LNCAP (cell line): Measurements from ENCODE around the gene KAT2A.

Experiments
- TF ChIP-seq, protein P1 (sequence below): fragments of 450-650 bp; IDR thresholded peaks from 2 replicates; pipeline ENCODE4 v1.5.1; 2017; ENCODE audit warnings: mild to moderate bottlenecking

Gene KAT2A

DNA sequence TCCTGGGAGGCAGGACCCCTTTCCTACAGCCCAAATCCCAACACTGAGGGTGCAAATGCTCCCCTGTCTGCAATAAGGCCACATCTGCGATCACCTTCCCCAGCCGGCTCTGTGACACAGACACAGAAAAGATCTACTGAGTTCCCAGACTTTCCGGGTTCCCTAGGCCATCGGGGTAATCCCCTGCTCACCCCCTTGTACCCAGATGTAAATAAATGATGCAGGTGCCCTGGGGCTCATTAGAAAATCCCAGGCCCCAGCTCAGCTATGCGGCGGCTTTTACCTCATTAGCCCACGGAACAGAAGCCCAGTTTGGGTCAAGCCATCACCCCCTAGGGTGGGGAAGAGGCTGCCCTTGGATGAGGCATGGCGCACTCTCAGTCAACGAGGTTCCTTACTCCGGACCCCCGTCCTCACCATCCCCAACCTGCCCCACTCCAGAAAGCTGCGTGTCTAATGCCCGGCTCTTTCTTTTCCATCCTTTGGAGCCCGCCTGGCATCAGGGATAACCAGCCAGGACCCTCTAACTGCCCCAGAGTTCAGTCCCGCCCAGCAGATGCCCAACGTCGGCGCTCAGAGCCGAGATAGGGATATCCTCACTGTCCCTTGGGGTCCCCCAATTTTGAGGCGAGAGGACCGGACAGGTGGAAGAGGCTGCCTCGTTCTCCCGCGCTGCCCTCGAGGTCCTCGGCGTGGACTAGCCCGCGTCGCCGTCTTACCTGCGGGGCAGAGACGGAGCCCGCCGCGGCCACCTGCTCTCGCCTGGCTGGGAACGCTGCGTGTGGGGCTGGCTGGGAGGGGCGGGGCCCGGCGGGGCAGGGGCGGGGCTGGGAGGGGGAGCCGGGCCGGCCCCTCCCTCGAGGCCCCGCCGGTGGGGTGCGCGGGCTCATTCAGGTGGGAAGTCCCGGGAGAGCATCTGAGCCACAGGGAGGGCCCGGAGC, 23.2 kb downstream of the KAT2A start, which contains the start of gene ZNF385C:
Gene ZNF385C, minus strand, starts transcription at position 783 of the 941 bp plus-strand sequence. CDS start 35,417 bp downstream, outside the sequence.
- TF ChIP-seq, protein P1, sequence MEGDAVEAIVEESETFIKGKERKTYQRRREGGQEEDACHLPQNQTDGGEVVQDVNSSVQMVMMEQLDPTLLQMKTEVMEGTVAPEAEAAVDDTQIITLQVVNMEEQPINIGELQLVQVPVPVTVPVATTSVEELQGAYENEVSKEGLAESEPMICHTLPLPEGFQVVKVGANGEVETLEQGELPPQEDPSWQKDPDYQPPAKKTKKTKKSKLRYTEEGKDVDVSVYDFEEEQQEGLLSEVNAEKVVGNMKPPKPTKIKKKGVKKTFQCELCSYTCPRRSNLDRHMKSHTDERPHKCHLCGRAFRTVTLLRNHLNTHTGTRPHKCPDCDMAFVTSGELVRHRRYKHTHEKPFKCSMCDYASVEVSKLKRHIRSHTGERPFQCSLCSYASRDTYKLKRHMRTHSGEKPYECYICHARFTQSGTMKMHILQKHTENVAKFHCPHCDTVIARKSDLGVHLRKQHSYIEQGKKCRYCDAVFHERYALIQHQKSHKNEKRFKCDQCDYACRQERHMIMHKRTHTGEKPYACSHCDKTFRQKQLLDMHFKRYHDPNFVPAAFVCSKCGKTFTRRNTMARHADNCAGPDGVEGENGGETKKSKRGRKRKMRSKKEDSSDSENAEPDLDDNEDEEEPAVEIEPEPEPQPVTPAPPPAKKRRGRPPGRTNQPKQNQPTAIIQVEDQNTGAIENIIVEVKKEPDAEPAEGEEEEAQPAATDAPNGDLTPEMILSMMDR: no peak

DNA sequence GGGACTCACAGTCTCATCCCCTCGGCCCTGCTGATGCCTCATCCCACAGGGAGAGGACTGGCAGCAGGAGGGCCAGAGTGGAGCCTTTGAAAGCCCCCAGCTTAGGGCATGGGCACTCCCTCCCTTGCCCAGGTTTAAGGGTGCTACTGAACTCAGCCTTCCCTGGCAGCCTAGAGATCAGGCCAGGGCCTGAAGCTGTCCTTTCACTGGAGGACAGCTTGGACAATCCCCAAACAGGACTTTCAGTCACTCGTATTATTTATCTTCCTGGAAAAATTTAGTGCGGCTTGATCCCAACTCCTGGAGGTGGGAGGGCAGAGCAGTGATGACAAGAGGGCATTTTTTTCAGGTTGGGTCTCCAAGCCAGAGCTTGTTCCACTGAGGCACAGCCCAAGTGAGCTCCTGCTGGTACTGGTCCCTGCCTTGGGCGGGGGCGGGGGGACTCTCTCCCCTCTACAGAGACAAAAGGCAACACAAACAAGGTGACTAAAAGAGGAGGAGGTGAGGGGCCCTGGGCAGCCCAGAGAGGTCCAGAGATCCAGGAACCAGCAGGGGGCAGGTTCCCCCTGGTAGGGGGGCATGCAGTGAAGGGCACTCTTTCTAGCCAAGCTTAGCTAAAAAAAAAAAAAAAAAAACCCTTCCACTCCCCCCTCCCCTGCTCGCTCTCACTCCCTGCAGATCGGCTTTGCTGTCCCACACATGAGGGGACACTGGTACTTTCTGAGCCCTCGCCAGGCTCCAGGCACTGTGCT, 24.6 kb downstream of the KAT2A start:
- TF ChIP-seq, protein P1: no peak

DNA sequence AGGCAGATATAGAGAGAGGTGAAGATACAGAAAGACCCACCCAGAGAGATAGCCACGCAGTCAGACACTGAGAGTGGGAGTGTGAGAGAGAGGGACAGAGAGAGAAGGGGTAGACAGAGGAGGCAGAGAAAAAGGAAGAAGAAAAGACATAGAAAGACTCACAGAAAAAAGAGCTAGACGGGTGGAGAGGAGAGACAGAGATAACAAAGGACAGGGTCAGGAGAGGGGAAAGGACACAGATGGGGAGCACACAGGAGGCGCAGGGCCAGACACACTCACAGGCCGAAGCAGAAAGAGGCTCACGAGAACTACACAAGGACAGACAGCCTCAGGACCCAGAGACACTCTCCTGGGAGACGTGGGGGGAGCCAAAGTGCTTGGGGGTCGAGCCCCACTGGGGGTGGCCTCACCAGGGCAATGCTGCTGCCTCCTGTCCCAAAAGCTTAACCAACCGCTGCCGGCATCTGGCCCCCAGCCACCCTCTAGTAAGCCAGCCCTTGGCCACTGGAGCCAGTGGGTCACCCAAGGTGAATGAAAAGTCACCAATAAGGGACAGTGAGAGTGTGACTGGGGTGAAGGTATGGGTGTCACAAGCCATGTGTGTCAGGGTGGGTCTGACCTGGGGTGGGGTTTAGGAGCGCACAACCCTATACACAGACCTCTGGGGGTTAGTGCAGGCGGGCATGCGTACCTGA, 26.6 kb downstream of the KAT2A start:
- TF ChIP-seq, protein P1: no peak

DNA sequence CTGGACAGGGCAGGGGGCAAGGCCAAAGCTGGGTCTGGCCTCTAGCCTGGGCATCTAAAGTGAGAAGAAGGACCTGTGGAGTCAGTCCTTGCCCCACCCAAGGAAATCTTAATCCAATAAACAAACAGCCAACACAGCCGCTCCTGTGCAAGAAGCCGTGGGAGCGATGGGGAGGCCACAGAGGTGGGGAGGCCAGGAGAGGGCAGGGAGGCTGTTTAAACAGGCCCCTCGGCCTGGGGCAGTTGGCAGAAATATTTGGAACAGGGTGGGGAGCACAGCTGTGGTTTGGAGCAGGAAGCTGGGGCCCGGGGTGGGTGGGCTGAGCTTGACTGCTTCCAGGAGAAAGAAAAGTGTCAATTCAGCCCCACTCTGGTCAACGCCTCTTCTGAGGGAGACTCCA, 28.2 kb downstream of the KAT2A start:
- TF ChIP-seq, protein P1: no peak

DNA sequence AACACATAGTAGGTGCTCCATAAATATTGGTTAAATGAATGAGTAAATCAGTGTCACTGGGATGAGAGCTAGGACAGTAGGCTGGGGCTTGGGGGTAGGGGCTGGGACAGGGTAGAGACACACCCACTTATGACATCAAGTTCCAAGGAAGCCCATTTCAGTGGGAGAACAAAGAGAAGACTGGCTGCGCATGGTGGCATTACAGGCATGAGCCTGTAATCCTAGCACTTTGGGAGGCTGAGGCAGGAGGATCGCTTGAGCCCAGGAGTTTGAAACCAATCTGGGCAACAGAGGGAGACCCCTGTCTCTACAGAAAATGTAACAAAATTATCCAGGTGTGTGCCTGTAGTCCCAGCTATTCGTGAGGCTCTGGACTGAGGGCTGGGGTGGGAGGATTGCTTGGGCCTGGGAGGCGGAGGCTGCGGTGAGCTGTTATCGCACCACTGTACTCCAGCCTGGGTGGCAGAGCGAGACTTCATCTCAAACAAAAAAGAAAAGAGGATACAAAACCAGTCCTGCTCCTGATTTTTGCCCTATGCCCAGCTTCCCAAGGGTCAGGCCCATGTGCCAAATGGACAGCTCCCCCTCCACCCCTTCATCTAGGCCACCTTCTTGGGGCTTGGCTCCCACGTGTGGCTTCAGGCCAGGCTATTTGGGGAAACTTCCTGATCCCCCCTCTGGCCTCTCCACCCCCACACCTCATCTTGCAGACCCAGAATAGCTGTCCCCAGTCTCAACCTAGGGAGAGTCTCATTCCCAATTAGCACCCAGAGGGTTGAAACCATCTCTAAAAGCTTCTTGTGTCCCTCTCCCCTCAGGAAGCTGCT, 30.0 kb downstream of the KAT2A start:
- TF ChIP-seq, protein P1: no peak

DNA sequence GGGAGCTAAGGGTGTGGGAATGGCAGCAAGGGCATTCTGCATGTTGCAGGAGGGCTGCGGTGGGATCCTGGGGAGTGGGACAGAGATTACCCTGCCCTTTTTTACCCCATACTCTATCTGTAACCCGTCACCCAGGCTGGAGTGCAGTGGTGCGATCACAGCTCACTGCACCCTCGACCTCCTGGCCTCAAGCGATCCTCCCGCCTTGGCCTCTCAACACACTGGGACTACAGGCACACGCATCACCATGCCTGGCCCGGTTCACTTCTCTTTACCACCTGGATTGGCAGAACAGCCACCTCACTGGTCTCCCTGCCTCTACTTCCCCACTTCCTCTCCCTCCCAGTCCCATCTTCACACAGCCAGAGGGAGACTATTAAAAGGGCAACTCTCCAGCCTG, 32.4 kb downstream of the KAT2A start:
- TF ChIP-seq, protein P1: no peak
